Osteocyte (in vitro differentiated cells): ENCODE measurements around the gene TAS2R16. TPM values are rescaled to one million over a fixed set of nuclear protein-coding genes. Genes with fewer than 3 reads are reported as not detected.

Experiments
- DNase-seq: peaks from one replicate; pipeline ENCODE4 v3.0.0; 2021; ENCODE audit warnings: mixed read lengths; ENCODE audit not compliant: unreplicated experiment; ENCODE audit errors: extremely low spot score
- H3K27ac Mint-ChIP-seq: one replicate; pipeline ENCODE4 v1.8.0; 2021; ENCODE audit warnings: mild to moderate bottlenecking, mixed read lengths; ENCODE audit not compliant: unreplicated experiment
- H3K27me3 Mint-ChIP-seq: one replicate; pipeline ENCODE4 v1.8.0; 2021; ENCODE audit warnings: mixed read lengths; ENCODE audit not compliant: unreplicated experiment
- H3K36me3 Mint-ChIP-seq: one replicate; pipeline ENCODE4 v1.8.0; 2021; ENCODE audit warnings: mixed read lengths; ENCODE audit not compliant: unreplicated experiment
- H3K4me1 Mint-ChIP-seq: one replicate; pipeline ENCODE4 v1.8.0; 2021; ENCODE audit warnings: mixed read lengths; ENCODE audit not compliant: unreplicated experiment
- H3K4me3 Mint-ChIP-seq: one replicate; pipeline ENCODE4 v1.8.0; 2021; ENCODE audit warnings: mild to moderate bottlenecking, moderate library complexity, mixed read lengths; ENCODE audit not compliant: unreplicated experiment
- H3K9me3 Mint-ChIP-seq: one replicate; pipeline ENCODE4 v1.8.0; 2021; ENCODE audit warnings: mixed read lengths; ENCODE audit not compliant: unreplicated experiment
- total RNA-seq: library from RNA; stranded (reverse); gene quantifications from 2 replicates; pipeline ENCODE4 v1.2.1, GENCODE V29; 2021
- TF ChIP-seq, protein P1 (sequence below): fragments of 200-600 bp; sonication (generic); IDR thresholded peaks from 2 replicates; pipeline ENCODE4 v1.5.0; 2021; ENCODE audit warnings: antibody characterized with exemption, mild to moderate bottlenecking, moderate library complexity

The TAS2R16 gene
- total RNA-seq, 1 donor from 2014 or later: not detected

DNA sequence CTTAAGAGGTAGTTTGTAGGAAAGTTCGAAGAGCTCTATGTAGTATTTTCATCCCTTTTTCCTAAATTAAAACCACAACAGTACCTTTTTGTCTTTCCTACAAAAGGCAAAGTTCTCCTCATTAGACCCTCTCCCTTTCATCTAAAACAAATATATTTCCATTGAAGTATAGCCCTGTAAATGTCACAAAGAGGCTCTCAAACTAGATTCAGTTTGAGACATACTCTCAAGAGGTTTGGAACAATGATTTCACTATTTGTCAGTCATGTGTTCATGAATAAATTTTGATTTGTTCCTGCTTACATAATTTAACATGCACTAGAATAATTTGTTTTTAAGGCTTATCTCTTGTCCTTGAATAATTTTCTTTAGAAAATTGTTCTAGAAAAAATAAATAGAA is 12.2 kb downstream of the TAS2R16 start:
- TF ChIP-seq, protein P1, sequence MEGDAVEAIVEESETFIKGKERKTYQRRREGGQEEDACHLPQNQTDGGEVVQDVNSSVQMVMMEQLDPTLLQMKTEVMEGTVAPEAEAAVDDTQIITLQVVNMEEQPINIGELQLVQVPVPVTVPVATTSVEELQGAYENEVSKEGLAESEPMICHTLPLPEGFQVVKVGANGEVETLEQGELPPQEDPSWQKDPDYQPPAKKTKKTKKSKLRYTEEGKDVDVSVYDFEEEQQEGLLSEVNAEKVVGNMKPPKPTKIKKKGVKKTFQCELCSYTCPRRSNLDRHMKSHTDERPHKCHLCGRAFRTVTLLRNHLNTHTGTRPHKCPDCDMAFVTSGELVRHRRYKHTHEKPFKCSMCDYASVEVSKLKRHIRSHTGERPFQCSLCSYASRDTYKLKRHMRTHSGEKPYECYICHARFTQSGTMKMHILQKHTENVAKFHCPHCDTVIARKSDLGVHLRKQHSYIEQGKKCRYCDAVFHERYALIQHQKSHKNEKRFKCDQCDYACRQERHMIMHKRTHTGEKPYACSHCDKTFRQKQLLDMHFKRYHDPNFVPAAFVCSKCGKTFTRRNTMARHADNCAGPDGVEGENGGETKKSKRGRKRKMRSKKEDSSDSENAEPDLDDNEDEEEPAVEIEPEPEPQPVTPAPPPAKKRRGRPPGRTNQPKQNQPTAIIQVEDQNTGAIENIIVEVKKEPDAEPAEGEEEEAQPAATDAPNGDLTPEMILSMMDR: no peak
- Mint-ChIP-seq H3K27ac (no peak overlapping the region), H3K4me1 (no peaks in the 10 kb centered on the region), H3K4me3 (no peak overlapping the region), H3K27me3 (no peaks in the 10 kb centered on the region), H3K36me3 (no peaks in the 10 kb centered on the region), H3K9me3 (no peaks in the 10 kb centered on the region)
- DNase-seq: no peak

- H3K4me1 Mint-ChIP-seq: no peaks in the 10 kb centered on the region
- H3K4me3 Mint-ChIP-seq: no peak overlapping the region
- no peaks in the 10 kb centered on the region for H3K36me3 Mint-ChIP-seq
These were observed 20.2 kb downstream of the TAS2R16 start for GRCh38 chr7:122975341-122975740.

DNA sequence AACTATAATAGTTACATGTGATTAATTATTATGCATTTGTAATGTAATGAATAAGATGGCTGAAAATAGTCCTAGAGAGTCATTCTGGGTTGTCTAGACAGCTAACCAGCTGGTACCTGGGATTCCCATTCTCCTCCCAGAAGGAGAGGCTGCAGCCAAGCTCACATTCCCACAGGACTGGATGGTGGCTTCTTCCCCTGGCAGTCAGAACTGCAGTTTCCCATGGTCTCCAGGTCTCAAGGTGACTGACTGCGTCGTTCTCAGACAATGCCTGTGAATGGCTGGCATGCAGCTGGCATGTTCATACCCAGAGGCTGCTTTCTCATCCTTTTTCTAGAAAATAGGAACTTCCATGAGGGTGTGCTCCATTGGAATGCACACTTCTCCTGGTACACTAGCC is 21.3 kb downstream of the TAS2R16 start:
- Mint-ChIP-seq H3K4me3 (no peak overlapping the region), H3K9me3 (peaks cover 3% of the 10 kb centered on the region), H3K4me1 (no peaks in the 10 kb centered on the region), H3K27me3 (peaks cover 3% of the 10 kb centered on the region), H3K27ac (no peak overlapping the region), H3K36me3 (no peaks in the 10 kb centered on the region)
- DNase-seq: no peak
- TF ChIP-seq, protein P1: no peak

More at GRCh38 chr7:122975341-122975740, 20.2 kb downstream of the TAS2R16 start:
- Mint-ChIP-seq H3K9me3 (peaks cover 3% of the 10 kb centered on the region), H3K27ac (no peak overlapping the region), H3K27me3 (no peaks in the 10 kb centered on the region)
- TF ChIP-seq, protein P1: no peak
- no peak for DNase-seq

GRCh38 chr7:122972056-122972455 is 23.4 kb downstream of the TAS2R16 start:
- H3K36me3 Mint-ChIP-seq: no peaks in the 10 kb centered on the region
- peaks cover under 1% of the 10 kb centered on the region for H3K9me3 Mint-ChIP-seq
- peaks cover 3% of the 10 kb centered on the region for H3K27me3 Mint-ChIP-seq
- H3K4me3 Mint-ChIP-seq: no peak overlapping the region
- H3K27ac Mint-ChIP-seq: no peak overlapping the region
- TF ChIP-seq, protein P1: no peak
- no peaks in the 10 kb centered on the region for H3K4me1 Mint-ChIP-seq
- DNase-seq: no peak

DNA sequence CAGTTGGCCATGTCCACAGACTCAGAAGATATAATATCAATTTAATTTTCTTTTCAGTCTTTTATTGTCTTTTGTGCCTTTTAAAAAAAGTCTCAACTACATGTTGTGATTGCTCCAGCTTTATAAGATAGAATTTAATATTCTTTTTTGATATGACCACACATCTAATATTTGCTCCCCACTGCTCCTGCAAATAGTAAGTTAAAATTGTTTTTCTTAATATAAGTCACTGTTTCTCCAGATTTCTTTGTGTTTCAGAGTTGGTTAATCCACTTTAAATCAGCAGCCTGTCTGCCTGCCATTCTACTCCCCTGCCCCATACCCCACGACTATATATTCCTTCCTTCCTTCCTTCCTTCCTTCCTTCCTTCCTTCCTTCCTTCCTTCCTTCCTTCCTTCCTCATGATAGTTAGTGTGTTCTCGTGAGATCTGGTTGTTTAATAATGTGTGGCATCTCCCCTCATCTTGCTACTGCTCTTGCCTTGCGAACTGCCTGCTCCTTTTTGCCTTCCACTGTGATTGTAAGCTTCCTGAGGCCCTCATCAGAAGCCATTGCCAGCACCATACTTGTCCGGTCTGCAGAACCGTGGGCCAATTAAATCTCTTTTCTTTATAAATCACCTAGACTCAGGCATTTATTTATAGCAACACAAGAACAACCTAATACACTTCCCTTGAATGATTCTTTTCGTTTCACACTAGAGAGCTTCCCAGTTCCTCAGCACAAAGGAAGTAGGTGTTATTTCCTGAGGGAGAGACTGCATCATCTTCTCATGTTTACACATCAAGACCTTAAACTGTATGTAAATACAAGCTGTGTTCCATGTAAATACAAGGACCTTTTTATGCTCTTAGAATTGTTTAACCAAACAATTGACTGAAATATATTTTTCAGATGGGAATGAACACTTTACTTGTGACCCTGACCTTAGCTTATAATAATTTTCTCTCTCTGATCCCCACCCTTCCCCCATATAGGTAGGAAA is 24.5 kb downstream of the TAS2R16 start:
- Mint-ChIP-seq H3K27ac (no peak overlapping the region), H3K4me3 (no peak overlapping the region), H3K27me3 (peaks cover 3% of the 10 kb centered on the region), H3K9me3 (no peaks in the 10 kb centered on the region), H3K36me3 (no peaks in the 10 kb centered on the region), H3K4me1 (no peaks in the 10 kb centered on the region)
- TF ChIP-seq, protein P1: no peak
- no peak for DNase-seq
